GM18517 (cell line): ENCODE results near the gene ILDR1.

Source experiments
- ATAC-seq: cut with Tn5 transposase; IDR thresholded peaks from one replicate; pipeline ENCODE4 v1.9.1; 2021; ENCODE audit warnings: mild to moderate bottlenecking, moderate library complexity; ENCODE audit not compliant: unreplicated experiment

Gene ILDR1

DNA sequence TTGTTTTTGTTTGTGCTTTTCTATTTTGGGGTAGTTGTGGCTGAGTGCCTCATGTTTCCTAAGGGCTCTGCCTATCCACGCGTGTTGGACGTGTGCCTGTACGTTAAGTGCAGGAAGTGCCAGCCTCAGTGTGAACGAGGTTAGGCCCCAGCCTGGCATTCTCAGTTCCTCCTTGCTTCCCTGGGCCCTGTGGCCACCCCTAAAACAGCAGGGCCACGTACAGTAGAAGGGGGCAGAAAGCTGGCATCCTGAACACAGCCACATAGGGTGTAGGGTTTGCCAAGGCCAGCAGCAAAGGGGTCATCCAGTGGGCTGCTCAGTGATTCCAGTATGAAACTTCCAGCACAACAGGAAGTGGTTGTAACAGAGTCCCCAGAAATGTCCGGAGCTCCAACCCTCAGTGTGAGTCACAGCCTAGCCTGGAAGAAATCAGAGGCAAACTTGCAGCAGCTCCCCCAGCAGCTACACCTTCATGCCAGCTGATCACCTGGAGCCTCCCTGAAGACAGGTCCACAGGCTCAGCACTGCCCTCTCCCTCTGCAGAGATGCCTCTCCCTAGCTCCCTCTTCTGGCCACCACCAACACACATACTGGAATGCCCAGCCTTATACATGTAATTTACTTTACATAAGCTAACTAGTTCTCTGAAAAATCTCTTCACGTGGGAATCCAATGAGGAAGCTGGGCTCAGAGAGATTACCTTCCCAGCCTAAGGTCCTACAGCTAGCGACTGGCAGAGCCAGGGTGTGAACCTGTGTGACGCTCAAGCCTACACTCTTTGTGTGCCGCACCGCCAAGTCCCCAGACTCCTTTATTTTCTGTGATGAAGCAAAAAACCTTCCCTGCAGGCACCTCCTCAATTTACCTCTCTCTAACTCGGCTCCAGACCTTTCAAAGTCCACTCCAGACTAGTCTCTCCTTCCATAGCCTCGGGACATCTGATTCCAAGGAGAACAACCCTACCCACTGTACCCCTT is 26.6 kb downstream of the ILDR1 start:
- ATAC-seq, result peak; percentile 37

DNA sequence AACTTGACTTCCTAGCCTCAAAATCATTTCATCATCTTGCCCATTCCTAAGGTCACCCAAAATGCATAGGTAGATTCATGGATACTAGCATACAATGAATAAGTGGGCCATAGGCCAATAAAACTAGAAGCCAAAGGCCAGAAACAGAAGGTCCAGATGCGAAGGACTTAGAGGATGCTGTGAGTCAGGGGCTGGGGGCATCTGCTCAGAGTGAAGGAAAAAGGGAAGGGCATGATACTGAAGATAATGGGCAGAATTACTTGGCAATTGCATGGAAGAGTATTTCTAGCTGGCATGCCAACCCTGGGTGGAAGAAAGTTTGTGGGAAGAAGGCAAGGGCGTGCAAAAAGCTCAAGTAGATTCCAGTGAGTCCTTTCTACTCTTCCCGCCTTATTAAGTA is 27.5 kb downstream of the ILDR1 start:
- no peak for ATAC-seq

DNA sequence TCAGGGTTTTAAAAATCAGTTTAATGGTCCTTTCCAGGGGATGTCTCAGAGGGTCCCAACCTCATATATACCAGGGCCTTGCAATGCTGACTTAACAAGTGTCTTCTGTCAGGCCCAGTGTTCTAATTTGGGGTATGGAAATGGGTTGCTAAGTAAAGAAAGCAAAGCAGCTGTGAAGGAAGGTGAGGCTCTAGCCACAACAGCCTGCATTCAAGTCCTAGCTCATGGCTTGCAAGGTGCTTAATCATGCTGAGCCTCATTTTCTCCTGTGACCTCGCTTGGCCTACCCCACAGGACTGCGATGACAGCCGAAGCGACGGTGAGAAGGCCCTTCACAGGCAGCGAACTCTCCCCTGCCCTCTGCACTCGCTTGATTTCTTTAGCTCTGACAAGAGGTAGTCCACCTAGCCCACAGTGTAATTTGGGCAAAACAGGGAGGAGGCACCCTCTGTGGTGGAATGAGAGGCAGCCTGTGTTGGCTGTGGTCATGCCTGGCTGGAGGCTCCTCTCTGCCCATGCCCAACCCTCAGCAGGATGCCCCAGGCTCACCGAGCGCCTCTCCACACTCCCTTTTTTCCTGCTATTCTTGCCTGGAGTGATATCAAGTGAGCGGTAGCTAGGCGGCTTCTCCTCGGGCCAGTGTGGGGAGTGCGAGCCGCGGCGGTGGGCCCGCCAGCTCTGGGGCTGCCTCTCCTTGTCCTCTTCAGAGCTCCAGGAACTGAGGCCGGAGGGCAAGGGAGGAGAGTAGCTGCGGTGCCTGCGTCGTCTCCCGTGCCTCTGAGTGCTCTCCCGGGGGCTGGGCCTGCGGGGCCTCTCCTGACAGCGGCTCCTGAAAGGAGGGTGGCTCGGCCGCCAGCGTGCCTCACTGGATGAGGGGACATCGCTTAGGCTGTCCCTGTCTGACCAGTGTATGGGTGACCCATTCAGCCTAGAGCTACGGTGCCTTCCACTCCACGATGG is 29.2 kb downstream of the ILDR1 start:
- peak; percentile 67 for ATAC-seq

DNA sequence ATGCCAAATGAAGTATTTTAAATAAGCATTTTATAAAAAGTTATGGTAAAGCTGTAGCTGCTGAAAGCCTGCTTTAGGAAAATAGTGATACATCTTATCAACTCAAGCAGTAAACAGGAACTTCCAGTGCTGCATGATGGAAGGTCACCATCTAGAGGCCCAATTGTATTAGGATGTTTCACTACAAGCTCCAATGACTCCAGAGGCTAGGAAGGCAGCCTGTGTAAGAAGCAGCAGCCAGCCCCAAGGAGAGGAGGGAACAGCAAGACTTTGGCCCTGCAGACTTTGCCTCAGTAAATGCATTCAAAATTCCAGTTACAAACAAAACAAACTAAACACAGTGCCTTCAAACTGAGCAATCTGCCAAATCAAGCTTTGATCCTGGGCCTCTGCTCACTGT is 32.1 kb downstream of the ILDR1 start:
- no peak for ATAC-seq

DNA sequence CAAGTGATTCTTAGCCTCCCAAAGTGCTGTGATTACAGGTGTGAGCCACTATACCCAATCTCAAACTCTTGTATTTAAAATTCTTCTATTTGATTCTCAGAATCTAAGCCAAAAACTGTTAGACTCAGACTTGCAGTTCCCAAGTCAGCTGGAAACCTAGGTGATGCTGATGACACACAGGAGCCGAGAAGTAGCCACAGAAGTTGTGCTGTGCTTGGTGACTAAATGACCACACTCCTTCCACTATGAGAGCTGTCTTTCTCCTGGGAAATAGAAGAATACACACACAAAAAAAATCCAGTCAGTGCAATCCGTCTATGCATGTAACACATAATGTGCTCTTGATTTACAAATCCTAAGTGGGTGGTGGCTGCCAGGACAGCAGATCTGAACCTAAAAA is 33.9 kb downstream of the ILDR1 start:
- no peak for ATAC-seq

DNA sequence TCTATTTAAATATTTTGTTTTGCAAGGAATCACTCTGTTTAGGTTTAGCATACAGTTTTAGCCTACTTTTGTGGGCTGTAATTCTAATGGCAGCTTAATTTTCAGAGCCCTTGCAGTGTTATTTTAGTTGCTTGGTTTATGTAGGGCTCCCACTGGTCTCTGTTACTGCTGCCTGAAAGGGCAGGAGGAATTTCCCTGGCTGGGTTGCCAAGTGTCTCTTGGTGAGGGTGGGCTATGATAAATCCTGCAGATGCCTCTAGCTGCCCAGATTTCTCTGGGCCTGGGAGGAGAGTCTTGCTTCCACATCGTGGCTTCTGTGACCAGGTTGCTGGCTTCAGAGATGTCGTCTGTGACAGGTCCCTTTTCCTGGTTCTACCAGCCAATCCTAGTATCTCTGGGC is 36.2 kb downstream of the ILDR1 start:
- no peak for ATAC-seq

DNA sequence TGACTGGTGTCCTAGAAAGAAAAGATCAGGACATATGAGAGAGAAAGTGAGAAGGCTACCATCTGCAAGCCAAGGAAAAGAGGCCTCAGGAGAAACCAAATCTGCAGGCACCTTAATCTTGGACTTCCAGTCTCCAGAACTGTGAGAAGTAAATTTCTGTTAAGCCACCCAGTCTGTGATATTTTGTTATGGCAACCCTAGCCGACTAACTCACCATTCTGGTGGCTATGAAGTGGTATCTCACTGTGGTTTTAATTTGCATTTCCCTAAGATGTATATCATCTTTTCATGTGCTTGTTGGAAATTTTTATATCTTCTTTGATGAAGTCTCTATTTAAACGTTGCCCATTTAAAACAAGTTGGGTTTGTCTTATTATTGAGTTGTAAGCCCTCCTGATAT is 40.6 kb downstream of the ILDR1 start:
- ATAC-seq, result no peak

DNA sequence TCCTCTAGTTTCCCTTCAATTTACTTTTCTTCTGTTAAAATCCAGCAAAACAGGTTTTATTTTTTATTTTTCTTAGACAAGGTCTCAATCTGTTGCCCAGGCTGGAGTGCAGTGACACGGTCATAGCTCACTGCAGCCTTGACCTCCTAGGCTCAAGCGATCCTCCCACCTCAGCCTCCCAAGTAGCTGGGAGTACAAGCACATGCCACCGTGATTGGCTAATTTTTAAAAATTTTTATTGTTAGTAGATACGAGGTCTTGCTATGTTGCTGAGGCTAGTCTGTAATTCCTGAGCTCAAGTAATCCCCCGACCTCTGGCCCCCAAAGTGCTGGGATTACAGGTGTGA is 41.6 kb downstream of the ILDR1 start:
- peak; percentile 29 for ATAC-seq

DNA sequence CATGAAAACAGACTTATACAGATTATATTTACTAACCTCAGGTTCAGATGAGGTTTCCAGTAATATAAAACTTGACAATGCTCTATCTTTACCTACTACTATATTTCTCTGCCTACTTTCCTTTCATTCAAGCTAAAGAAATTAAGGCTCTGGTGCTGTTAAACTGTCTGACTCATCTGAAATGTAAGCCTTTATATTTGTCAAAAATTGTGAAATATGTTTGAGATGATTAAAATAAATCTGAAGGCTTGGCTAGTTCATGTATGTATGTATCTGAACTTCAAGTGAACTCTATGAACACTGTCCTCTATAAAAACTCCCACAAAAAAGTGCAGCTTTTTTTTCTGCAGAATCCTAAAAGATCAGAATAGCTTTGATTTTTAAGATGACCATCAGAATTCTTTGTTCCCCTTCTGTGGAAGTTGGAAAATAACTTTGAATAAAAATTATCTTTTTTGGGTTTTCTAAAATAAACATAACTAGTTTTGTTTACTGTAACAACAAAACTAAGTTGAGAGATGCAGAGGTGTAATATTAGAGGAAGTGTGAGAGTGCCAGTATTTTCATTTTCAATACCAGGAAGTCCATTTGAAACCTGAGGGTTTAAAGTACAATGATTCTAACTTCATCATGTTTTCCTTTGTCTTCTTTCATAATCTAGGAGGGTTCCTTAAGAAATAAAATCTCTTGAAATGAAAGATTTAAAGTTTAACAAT is 42.2 kb downstream of the ILDR1 start:
- ATAC-seq, result peak; percentile 80

DNA sequence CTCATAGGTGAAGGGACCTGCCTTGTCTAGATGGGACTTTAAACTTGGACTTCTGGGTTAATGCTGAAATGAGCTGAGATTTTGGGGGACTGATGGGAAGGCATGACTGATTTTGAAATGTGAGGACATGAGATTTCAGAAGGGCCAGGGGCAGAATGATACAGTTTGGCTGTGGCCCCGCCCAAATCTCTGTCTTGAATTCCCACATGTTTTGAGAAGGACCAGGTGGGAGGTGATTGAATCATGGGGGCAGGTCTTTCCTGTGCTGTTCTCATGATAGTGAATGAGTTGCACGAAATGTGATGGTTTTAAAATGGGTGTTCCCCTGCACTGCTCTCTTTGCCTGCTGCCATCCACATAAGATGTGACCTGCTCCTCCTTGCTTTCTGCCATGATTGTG is 42.8 kb downstream of the ILDR1 start:
- ATAC-seq, result no peak

DNA sequence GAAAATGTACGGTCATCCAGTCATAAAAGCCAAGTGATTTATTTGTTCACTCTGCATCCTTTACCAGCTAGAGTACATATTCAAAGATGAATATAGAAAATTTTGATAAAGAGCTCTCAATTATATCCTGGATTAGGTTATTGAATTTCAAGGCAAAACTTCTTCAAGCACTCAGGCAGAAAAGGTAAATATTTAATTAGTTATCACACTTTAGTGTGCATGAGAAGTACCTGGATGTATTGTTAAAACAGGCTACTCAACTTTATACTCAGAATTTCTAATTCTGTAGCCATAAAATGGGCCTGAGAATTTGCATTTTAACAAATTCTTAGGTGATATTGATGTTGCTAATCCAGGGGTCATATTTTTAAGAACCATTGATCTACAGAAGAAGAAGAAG is 45.3 kb downstream of the ILDR1 start:
- ATAC-seq, result no peak

DNA sequence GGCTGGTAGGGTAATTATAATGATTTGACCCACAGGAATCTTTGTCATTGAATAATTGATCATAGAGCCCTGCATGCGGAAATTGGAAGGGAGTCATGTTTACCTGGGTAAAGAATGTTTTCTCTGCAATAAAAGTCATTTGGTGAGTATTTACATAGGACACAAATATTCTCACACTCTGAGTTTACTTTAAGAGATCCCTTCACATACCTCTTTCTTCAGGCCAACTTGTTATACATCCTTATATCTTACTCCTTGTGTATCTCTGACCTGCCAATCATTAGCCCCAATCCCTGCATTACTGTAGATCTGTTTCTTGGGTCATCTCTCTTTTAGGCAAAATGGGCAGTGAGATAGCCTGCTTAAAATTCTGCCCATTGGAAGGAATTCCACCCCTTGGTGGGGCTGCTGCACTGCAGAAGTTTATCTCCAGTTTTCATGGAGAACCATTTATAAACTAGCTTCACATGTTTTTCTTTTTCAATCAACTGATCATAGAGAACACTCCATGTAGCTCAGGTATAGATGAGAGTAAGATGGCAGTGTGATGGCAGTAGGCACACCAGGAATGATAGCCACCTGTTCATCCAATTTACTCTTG is 46.2 kb downstream of the ILDR1 start:
- no peak for ATAC-seq

DNA sequence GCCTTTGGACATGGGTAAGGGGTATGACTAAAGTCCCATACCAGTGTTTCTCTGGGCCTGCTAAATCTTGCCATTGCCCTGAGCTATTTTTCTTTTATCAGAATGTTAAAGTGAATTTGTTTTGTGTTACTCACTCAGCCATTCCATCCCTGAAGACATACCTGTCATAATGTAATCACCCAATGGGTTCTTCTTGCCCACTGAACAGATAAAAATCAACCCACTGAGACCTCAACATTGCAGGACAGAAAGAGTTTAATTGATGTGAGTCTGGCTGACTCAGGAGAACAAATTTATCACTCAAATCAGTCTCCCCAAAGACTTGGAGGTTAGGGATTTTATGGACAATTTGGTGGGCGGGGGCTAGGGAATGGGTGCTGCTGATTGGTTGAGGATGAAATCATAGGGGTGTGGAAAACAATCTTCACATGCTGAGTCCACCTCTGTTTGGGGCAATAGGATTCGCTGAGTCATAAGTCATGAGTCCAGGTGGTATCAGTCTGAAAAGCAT is 47.4 kb downstream of the ILDR1 start:
- ATAC-seq, result no peak

DNA sequence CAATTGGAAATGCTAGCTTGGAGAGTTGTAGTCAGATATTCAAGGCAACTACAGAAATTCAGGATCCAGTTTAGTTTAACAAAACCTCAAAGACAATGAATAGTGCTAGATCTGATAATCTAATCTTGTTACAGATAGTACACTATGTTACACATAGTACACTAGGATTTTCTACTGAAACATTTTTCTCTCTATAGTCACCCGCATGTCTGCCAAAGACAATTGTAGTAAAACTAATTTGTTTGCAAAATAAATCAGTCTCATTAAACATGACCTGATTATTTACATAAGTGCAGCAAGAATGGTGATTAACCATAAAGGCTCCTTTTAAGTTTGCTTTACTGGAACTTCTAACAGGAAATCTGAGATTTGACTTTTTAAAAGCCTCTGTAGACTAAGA is 52.0 kb downstream of the ILDR1 start:
- no peak for ATAC-seq

DNA sequence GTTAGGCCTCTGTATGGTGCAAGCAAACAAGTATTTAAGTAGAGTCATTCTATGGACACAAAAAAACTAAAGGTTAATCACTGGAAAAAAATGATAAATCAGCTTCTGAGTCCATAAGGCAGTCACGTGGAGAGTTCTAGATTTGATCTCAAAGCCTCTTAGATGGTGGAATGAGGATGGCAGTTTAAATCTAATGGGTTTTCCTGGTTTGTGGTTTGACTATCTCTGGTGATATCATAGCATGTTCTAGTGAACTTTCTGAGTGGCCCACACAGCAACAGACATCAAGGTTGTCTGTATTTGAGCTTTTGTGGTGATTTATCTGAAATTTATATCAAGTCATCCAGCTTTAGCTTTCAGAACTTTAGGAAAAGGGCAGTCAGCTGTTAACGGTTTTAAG is 52.4 kb downstream of the ILDR1 start:
- ATAC-seq, result no peak

DNA sequence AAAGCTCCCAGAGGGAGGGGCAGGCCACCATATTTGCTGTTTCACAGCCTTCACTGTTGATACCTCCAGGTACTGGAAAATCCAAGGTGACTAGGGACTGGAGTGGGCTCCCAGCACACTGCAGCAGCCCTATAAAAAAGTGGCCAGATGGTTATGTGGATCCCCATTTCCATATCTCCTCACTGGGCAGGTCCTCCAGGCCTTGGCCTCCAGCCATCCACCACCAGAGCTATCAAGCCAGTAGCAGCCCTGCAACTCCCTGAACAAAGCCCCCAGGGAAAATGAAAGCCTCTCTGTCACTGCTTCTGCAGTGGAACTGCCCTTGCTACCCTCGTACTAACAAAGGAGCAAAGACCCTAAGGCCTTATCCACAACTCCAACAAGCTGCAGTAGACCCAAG is 58.4 kb downstream of the ILDR1 start:
- no peak for ATAC-seq

DNA sequence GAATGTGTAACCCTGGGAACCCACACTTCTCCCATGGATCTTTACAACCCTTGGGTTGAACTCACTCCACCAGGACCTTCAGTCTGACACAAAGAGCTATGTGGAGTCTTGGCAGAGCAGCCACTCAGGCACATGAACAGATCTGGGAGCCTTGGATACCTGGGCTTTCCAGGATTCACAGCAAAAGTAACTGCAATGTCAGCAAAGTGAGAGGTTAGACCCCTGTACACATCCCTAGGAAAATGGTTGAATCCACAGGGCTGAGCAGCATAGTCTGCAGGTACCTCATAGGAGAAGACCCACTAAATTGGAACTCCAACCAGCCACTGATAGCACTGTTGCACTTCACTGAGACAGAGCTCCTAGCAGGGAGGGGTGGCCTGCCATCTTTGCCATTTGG is 59.6 kb downstream of the ILDR1 start:
- ATAC-seq, result no peak

DNA sequence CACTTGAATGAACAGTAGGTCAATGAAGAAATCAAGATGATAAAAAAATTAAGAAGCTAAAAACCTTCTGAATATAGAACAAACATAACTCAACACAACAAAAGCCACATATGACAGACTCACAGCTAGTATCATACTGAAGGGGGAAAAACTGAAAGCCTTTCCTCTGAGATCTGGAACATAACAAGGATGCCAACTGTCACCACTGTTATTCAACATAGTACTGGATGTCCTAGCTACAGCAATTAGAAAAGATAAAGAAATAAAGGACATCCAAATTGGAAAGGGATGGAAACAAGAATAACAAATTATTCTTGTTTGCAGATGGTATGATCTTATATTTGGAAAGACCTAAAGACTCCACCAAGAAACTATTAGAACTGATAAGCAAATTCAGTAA is 60.8 kb downstream of the ILDR1 start:
- no peak for ATAC-seq

DNA sequence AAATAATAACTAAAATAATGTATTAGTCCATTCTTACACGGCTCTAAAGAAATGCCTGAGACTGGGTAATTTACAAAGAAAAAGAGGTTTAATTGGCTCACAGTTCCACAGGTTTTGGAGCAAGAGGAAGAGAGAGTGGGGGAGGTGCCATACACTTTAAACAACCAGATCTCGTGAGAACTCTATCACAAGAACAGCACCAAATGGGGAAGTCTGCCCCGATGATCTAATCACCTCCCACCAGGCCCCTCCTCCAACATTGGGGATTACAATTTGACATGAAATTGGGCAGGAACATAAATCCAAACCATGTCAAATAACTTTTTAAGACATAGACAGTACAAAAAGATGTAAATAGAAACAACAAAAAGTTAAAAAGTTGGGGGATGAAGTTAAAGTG is 63.2 kb downstream of the ILDR1 start:
- ATAC-seq, result no peak

DNA sequence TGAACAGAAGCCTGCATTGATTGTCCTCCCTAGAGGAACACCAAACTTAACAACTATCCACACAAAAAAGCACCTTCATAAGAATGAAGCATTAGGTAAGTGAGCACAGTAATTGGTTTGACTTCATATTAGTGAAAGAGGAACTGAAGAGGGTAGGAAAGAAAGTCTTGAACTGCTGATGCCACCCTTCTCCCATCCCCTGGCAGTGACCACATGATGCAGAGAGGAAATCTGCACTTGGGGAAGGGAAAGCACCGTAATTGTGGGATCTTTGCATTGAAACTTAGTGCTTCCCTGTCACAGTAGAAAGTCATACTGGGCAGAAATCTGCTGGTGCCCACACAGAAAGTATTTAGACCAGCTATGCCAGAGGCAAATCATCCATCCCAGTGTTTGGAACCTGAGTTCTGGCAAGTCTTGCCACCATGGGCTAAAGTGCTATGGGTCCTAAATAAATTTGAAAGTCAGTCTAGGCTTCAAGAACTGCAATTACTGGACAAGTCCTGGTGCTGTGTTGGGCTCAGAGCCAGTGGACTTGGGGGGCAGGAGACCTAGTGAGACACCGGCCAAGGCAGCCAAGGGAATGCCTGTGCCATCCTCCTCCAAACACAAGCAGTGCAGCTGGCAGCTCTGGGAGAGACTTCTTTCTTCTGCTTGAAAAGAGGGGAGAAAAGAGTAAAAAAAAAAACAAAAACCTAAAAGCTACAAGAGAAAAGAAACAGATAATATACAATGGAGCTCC is 64.2 kb downstream of the ILDR1 start:
- ATAC-seq, result no peak
